GM12878 (cell line): ENCODE results near the gene PRPF40B. TPM values are rescaled to one million over a fixed set of nuclear protein-coding genes. Genes with fewer than 3 reads are reported as not detected.

ENCODE experiments used
- ATAC-seq: fragments of 200-7000 bp; cut with Tn5 transposase; 3 replicates; pipeline ENCODE4 v1.9.1; 2020; ENCODE audit warnings: mild to moderate bottlenecking, moderate library complexity
- BruUV-seq: library from RNA; stranded (reverse); fragments of 400-500 nt; replicated peaks from 2 replicates; lab custom pipeline; 2021; lab: Mats Ljungman, UMichigan
- CTCF ChIA-PET: fragments of 300-600 bp; sonication (Branson Sonifier 250); formaldehyde crosslinking; extraction: SDS; loops from one replicate; lab custom pipeline; 2021; ENCODE audit warnings: inconsistent platforms; lab: Yijun Ruan, JAX
- POLR2A ChIA-PET: fragments of 350-600 bp; formaldehyde crosslinking; extraction: SDS; loops from one replicate; lab custom pipeline; 2021; ENCODE audit warnings: inconsistent platforms; lab: Charles Lee
- RAD21 ChIA-PET: fragments of 300-600 bp; sonication (Branson Sonifier 250); formaldehyde crosslinking; loops from one replicate; lab custom pipeline; 2023; ENCODE audit warnings: antibody characterized with exemption; ENCODE audit not compliant: unreplicated experiment; lab: Charles Lee
- SMC1A ChIA-PET: fragments of 300-600 bp; sonication (Branson Sonifier 250); formaldehyde crosslinking; loops from one replicate; lab custom pipeline; 2023; ENCODE audit not compliant: unreplicated experiment, uncharacterized antibody; lab: Charles Lee
- DNase-seq: peaks from one replicate; pipeline ENCODE4 v3.0.0-alpha.2; 2011; ENCODE audit warnings: low read depth, low spot score
- FAIRE-seq: peaks from 3 replicates; lab custom pipeline; 2011; peaks lifted over from hg19 to GRCh38; lab: Jason Lieb, UNC
- H2AFZ ChIP-seq: 2 replicates; pipeline ENCODE4 v1.6.0; 2011; ENCODE audit warnings: low read depth, low read length, control low read depth; ENCODE audit not compliant: control insufficient read depth
- H3K27ac ChIP-seq: 2 replicates; pipeline ENCODE4 v1.5.1; 2011; ENCODE audit warnings: control low read depth; ENCODE audit not compliant: control insufficient read depth, insufficient read depth
- H3K27me3 ChIP-seq, 2 experiments: replicated peaks in 1 of 2; 2 replicates each; pipeline versions ENCODE4 v1.6.0 to v1.6.1; 2011; ENCODE audit warnings: low read length in 1 of 2; ENCODE audit not compliant: control insufficient read depth in 2 of 2, insufficient read depth in 2 of 2
- H3K36me3 ChIP-seq, 2 experiments: 2 replicates each; pipeline ENCODE4 v1.5.1; 2011; ENCODE audit warnings: low read length in 1 of 2; ENCODE audit not compliant: control insufficient read depth in 2 of 2, insufficient read depth in 2 of 2
- H3K4me1 ChIP-seq: 2 replicates; pipeline ENCODE4 v1.6.1; 2011; ENCODE audit warnings: mild to moderate bottlenecking, low read length, moderate library complexity, mixed read lengths; ENCODE audit not compliant: control insufficient read depth, insufficient read depth
- H3K4me2 ChIP-seq: 2 replicates; pipeline ENCODE4 v1.6.0; 2011; ENCODE audit warnings: control low read depth; ENCODE audit not compliant: control insufficient read depth, insufficient read depth
- H3K4me3 ChIP-seq: fragments of 200-600 bp; sonication (generic); 2 replicates; pipeline ENCODE4 v1.5.1; 2016
- H3K79me2 ChIP-seq: 2 replicates; pipeline ENCODE4 v1.6.0; 2011; ENCODE audit warnings: low read length; ENCODE audit not compliant: control insufficient read depth, insufficient read depth
- H3K9ac ChIP-seq: 2 replicates; pipeline ENCODE4 v1.8.0; 2011; ENCODE audit warnings: low read length, control low read depth, mixed read lengths; ENCODE audit not compliant: control insufficient read depth, insufficient read depth
- H3K9me3 ChIP-seq: replicated peaks from 3 replicates; pipeline ENCODE4 v1.5.1; 2011; ENCODE audit warnings: mild to moderate bottlenecking, low read length; ENCODE audit not compliant: control insufficient read depth, insufficient read depth
- H4K20me1 ChIP-seq: 2 replicates; pipeline ENCODE4 v1.6.0; 2011; ENCODE audit not compliant: control insufficient read depth, insufficient read depth
- ASH2L ChIP-seq: fragments of 300-600, 200-600 bp; sonication (generic); IDR thresholded peaks from 2 replicates; pipeline ENCODE4 v1.6.1; 2017; ENCODE audit warnings: low read depth, mild to moderate bottlenecking, borderline replicate concordance
- BCL11A ChIP-seq: IDR thresholded peaks from 2 replicates; pipeline ENCODE4 v1.6.1; 2011; ENCODE audit warnings: low read depth, low read length
- EZH2 ChIP-seq: IDR thresholded peaks from 2 replicates; pipeline ENCODE4 v1.6.1; 2012; ENCODE audit warnings: low read depth, mild to moderate bottlenecking, control low read depth, inconsistent platforms, low read length, borderline replicate concordance; ENCODE audit not compliant: control insufficient read depth
- JUNB ChIP-seq: IDR thresholded peaks from 2 replicates; pipeline ENCODE4 v1.6.1; 2016; ENCODE audit warnings: antibody characterized with exemption, mild to moderate bottlenecking
- KLF5 ChIP-seq: fragments of 450-650 bp; IDR thresholded peaks from 2 replicates; pipeline ENCODE4 v1.6.1; 2014; ENCODE audit warnings: mild to moderate bottlenecking; ENCODE audit not compliant: partially characterized antibody
- PML ChIP-seq: IDR thresholded peaks from 2 replicates; pipeline ENCODE4 v1.6.1; 2012; ENCODE audit warnings: low read length, inconsistent platforms
- ZNF207 ChIP-seq: fragments of 450-650 bp; IDR thresholded peaks from 2 replicates; pipeline ENCODE4 v1.6.1; 2014; ENCODE audit warnings: antibody characterized with exemption, mild to moderate bottlenecking, borderline replicate concordance
- ZSCAN29 ChIP-seq: fragments of 450-650 bp; IDR thresholded peaks from 2 replicates; pipeline ENCODE4 v1.6.1; 2017; ENCODE audit warnings: mild to moderate bottlenecking, moderate library complexity
- WGBS: methylation state at CpG from one replicate; pipeline ENCODE4 v1.1.6; 2016; ENCODE audit warnings: low lambda C conversion rate; ENCODE audit not compliant: insufficient replicate concordance, insufficient coverage; ENCODE audit errors: missing lambda C conversion rate; 5-methylcytosine and 5-hydroxymethylcytosine counted together
- in situ Hi-C: fragments of 300-500 bp; cut with MboI; formaldehyde crosslinking; loops from 9 replicates; pipeline ENCODE4 v1.14.3; 2018; ENCODE audit warnings: mixed read lengths
- intact Hi-C: fragments of 100-400 bp; cut with micrococcal nuclease; formaldehyde crosslinking; loops from one replicate; pipeline ENCODE4 v1.14.2; 2022; ENCODE audit not compliant: unreplicated experiment
- polyA plus RNA-seq, 11 experiments: library from polyadenylated mRNA; depleted of rRNA in 4 of 11; unstranded in 6 of 11; stranded (reverse) in 5 of 11; fragments of >200 nt; fragmentation: Nextera tagmentation in 4 of 11; fragmentation: Illumina TruSeq in 1 of 11; extraction: Ambion mirVana in 4 of 11; extraction: Trizol in 1 of 11; gene quantifications; 1 replicate in 1 of 11; 2 replicates in 10 of 11; pipeline versions ENCODE4 v1.2.1 to v1.2.3, GENCODE V29; 2011 to 2016; ENCODE audit warnings: inconsistent platforms in 2 of 11, missing spikeins in 2 of 11, low read depth in 1 of 11
- total RNA-seq, 4 experiments: library from RNA; depleted of rRNA in 3 of 4; stranded (reverse); fragments of >200 nt in 3 of 4; fragmentation: Illumina TruSeq in 1 of 4; extraction: Trizol in 1 of 4; gene quantifications; 2 replicates each; pipeline versions ENCODE4 v1.2.1 to v1.2.3, GENCODE V29; 2013 to 2021
- TF ChIP-seq, protein P1 (sequence below): fragments of 450-650 bp; IDR thresholded peaks from 2 replicates; pipeline ENCODE4 v1.6.1; 2018; ENCODE audit warnings: mild to moderate bottlenecking, low read depth, moderate library complexity; ENCODE audit not compliant: partially characterized antibody

The PRPF40B gene
- total and polyA plus RNA-seq, 10 of the 15 experiments (the other 5 are each of a cell fraction or from before 2014, with no cell fraction given): 0.31 to 17.9 (median 7.3) TPM

DNA sequence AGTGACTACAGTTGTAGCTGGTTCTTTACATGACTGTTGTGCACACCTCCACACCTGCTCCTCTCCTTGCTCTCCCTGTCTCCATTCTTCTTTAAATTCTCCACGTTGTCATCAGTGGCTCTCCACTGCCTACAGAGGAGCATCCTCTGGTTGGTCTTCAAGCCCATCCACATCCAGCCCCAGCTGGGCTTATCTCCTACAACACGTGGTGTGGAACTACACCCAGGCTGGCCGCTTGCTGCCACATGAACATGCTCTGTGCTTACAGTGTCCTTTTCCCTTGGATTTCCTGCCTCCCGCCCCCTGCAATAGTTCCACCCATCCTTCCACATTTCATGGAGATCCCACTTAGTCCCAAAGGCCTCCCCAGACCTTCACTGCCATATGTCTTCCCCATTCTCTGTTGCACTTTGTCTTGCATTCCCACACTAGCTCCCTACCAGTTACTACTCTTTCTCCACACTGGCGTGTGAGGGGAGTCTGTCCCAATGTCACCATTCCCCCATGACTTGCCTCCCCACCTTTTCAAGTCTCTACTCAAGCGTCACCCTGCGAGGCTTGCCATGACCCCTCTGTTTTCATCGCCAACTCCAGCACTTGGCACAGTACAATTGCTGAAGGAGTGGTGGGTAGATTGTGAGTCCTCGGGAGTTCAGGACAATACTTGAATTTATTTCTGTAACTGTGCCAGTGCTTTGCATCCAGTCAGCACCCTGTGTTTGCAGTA lies 45.6 kb upstream of the PRPF40B start:
- in situ Hi-C loops: no loop called here
- CTCF ChIA-PET: interaction anchor here (0.6 to 8.7 kb wide), 9 partner anchors 11 to 289 kb away, joined by 3 to 145 read pairs (median 4); partner anchors contain the start of gene PRPF40B
- H3K4me1 ChIP-seq: peaks cover 17% of the 10 kb centered on the region
- H3K27me3 ChIP-seq: no peaks in the 10 kb centered on the region
- BruUV-seq: no TSS peak
- H3K9ac ChIP-seq: no peak overlapping the region
- RAD21 ChIA-PET: interaction anchor here (1.0 to 5.9 kb wide), 3 partner anchors 61 to 220 kb away, joined by 3 to 55 read pairs (median 4); no protein-coding TSS in a partner anchor
- H3K4me3 ChIP-seq: no peak overlapping the region
- ATAC-seq (no peak), FAIRE-seq (no peak), DNase-seq (no peak)
- POLR2A ChIA-PET: interaction anchor here (0.6 kb wide), 1 partner anchor 112 kb away, joined by 4 read pairs; no protein-coding TSS in a partner anchor
- SMC1A ChIA-PET: interaction anchor here (1.6 kb wide), 1 partner anchor 219 kb away, joined by 9 read pairs; no protein-coding TSS in a partner anchor
- no peak overlapping the region for H3K27ac ChIP-seq
- TF ChIP-seq ZNF207: no peak
- TF ChIP-seq ZSCAN29: no peak
- 85% methylated on average over 9 of the region's 9 CpGs for WGBS
- no peak overlapping the region for H2AFZ ChIP-seq
- H3K36me3 ChIP-seq: no peaks in the 10 kb centered on the region; a peak in 1 of 4 replicates
- no peaks in the 10 kb centered on the region for H4K20me1 ChIP-seq
- no peaks in the 10 kb centered on the region for H3K79me2 ChIP-seq
- H3K4me2 ChIP-seq: no peak overlapping the region
- intact Hi-C loops: no loop called here
- H3K9me3 ChIP-seq: no peaks in the 10 kb centered on the region

DNA sequence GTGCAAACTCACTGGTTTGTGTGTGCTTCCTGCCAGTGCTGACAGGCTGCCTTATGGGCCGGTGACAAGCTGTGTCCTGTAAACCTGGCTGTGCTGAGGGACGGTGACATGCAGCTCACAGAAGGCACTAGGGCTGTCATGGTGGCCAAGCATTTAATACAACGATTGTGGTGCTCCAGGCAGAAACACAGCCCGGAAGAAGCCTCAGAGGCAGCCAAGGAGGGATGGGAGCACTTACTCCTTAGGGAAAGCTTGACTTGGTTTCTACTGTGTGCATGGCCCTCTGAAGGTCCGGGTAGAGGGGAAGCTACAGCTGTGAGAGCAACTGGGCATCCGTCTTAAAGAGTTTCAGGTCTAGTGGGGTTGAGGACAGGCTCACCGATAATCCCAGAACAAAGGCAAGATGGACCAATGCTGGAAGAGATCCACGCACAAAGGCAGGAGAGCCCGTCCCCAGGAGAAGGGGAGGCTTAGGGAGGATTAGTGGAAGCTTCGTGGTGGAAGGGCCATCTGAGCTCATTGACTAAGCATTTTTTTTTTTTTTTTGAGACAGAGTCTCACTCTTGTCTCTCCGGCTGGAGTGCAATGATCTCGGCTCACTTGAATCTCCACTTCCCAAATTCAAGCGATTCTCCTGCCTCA lies 44.8 kb upstream of the PRPF40B start:
- H2AFZ ChIP-seq: no peak overlapping the region
- no peak overlapping the region for H3K4me3 ChIP-seq
- H3K27ac ChIP-seq: no peak overlapping the region
- FAIRE-seq (no peak), DNase-seq (no peak), ATAC-seq (no peak)
- no peak overlapping the region for H3K4me2 ChIP-seq
- ChIA-PET SMC1A (interaction anchor here (0.7 to 6.1 kb wide), 3 partner anchors 36 to 220 kb away, joined by 3 to 63 read pairs (median 3); no protein-coding TSS in a partner anchor), RAD21 (interaction anchor here (0.6 to 5.9 kb wide), 5 partner anchors 64 to 221 kb away, joined by 3 to 55 read pairs (median 3); partner anchors contain the start of gene TMBIM6), POLR2A (interaction anchor here (0.7 kb wide), 1 partner anchor 8 kb away, joined by 3 read pairs; no protein-coding TSS in a partner anchor), CTCF (interaction anchor here (0.6 to 8.7 kb wide), 5 partner anchors 43 to 219 kb away, joined by 3 to 145 read pairs (median 5); no protein-coding TSS in a partner anchor)
- no peaks in the 10 kb centered on the region for H3K9me3 ChIP-seq
- H3K79me2 ChIP-seq: no peaks in the 10 kb centered on the region
- intact Hi-C loops: no loop called here
- H3K36me3 ChIP-seq: peaks cover 0 to 1% of the 10 kb centered on the region in 2 experiments; a peak in 2 of 4 replicates
- WGBS: 89% methylated on average over 11 of the region's 13 CpGs
- no peaks in the 10 kb centered on the region for H3K27me3 ChIP-seq
- in situ Hi-C loops: no loop called here
- no peaks in the 10 kb centered on the region for H4K20me1 ChIP-seq
- H3K9ac ChIP-seq: no peak overlapping the region
- peaks cover 17% of the 10 kb centered on the region for H3K4me1 ChIP-seq
- no TSS peak for BruUV-seq
- TF ChIP-seq, protein P1, sequence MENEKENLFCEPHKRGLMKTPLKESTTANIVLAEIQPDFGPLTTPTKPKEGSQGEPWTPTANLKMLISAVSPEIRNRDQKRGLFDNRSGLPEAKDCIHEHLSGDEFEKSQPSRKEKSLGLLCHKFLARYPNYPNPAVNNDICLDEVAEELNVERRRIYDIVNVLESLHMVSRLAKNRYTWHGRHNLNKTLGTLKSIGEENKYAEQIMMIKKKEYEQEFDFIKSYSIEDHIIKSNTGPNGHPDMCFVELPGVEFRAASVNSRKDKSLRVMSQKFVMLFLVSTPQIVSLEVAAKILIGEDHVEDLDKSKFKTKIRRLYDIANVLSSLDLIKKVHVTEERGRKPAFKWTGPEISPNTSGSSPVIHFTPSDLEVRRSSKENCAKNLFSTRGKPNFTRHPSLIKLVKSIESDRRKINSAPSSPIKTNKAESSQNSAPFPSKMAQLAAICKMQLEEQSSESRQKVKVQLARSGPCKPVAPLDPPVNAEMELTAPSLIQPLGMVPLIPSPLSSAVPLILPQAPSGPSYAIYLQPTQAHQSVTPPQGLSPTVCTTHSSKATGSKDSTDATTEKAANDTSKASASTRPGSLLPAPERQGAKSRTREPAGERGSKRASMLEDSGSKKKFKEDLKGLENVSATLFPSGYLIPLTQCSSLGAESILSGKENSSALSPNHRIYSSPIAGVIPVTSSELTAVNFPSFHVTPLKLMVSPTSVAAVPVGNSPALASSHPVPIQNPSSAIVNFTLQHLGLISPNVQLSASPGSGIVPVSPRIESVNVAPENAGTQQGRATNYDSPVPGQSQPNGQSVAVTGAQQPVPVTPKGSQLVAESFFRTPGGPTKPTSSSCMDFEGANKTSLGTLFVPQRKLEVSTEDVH: no peak
- no peak for TF ChIP-seq EZH2
- no peak for TF ChIP-seq KLF5
- no peak for TF ChIP-seq ASH2L
- TF ChIP-seq PML: no peak
- TF ChIP-seq BCL11A: no peak
- no peak for TF ChIP-seq JUNB
